IPS-15b (cell line): ENCODE data around the gene TBCK.

Experiments
- H3K27me3 ChIP-seq: one replicate; pipeline ENCODE4 v1.6.1; 2013; ENCODE audit warnings: low read length; ENCODE audit not compliant: control insufficient read depth, insufficient read depth
- H3K36me3 ChIP-seq: one replicate; pipeline ENCODE4 v1.6.1; 2013; ENCODE audit warnings: low read length; ENCODE audit not compliant: control insufficient read depth, insufficient read depth
- H3K4me1 ChIP-seq: one replicate; pipeline ENCODE4 v1.6.1; 2013; ENCODE audit warnings: mild to moderate bottlenecking, low read length; ENCODE audit not compliant: control insufficient read depth, insufficient read depth
- H3K4me3 ChIP-seq: one replicate; pipeline ENCODE4 v1.5.1; 2013; ENCODE audit warnings: low read depth, low read length
- H3K9ac ChIP-seq: one replicate; pipeline ENCODE4 v1.6.1; 2013; ENCODE audit warnings: low read depth, mild to moderate bottlenecking, low read length
- H3K9me3 ChIP-seq: one replicate; pipeline ENCODE4 v1.6.1; 2013; ENCODE audit warnings: mild to moderate bottlenecking, low read length; ENCODE audit not compliant: control insufficient read depth, insufficient read depth

TBCK gene

GRCh38 chr4:105996845-105997244, 319.2 kb downstream of the TBCK start:
- no peak overlapping the region for H3K9ac ChIP-seq

DNA sequence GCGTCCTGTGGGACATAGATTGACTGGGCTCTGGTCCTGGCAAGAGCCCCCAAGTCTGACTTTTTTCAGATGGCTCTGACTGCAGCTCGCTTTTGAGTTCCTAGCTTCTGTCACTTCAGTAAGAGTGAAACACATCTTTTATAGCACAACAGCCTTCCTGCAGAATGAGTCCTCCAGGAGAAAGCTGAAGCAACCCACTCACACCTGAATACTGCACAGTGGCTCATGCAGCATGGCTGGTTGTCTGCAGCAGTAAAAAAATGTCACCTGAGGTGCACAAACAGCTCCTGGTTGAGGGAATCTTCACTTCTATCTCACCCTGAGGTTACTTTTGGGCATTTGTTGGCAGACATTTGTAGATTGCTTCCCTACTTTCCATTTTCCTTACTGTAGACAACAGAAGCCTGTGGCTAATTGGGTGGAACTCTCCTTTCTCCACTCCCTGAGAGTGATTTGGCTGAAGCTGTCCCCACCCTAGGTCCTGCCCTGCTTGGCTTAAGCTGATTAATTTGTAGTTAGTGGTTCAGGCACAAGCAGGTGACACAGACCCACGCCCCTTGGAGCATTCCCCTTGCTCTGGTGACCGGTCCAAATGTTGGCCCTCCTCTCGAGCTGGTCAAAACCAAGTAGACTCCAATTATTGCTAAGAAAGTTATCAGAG, 321.0 kb downstream of the TBCK start:
- peaks cover 6% of the 10 kb centered on the region for H3K4me1 ChIP-seq
- H3K9ac ChIP-seq, result no peak overlapping the region
- no peaks in the 10 kb centered on the region for H3K9me3 ChIP-seq
- H3K4me3 ChIP-seq, result no peak overlapping the region
- no peaks in the 10 kb centered on the region for H3K27me3 ChIP-seq
- no peaks in the 10 kb centered on the region for H3K36me3 ChIP-seq

More at GRCh38 chr4:105996845-105997244, 319.2 kb downstream of the TBCK start:
- no peaks in the 10 kb centered on the region for H3K27me3 ChIP-seq
- no peak overlapping the region for H3K4me3 ChIP-seq
- peaks cover 6% of the 10 kb centered on the region for H3K4me1 ChIP-seq
- H3K36me3 ChIP-seq, result no peaks in the 10 kb centered on the region
- no peaks in the 10 kb centered on the region for H3K9me3 ChIP-seq

DNA sequence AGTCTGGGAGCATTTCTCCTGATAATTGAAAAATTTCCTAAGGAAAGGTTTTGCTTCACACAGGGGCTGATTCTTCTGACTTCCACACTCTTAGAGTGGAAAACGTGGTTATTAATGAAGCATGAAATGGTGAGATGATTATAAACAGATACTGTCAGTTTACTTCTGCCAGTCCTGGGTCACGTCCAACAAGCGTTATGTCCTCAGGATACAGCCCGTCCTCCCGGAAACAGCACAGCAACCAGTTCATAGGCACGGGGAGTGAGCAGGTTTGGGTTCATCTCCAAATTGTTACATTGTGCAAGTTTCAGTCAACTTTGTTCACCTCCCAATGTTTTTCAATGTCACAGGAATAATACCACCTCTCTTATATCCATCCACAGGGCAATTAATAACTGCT, 321.9 kb downstream of the TBCK start:
- no peak overlapping the region for H3K4me3 ChIP-seq
- no peaks in the 10 kb centered on the region for H3K27me3 ChIP-seq
- H3K36me3 ChIP-seq, result no peaks in the 10 kb centered on the region
- no peak overlapping the region for H3K9ac ChIP-seq
- no peaks in the 10 kb centered on the region for H3K9me3 ChIP-seq
- peaks cover 6% of the 10 kb centered on the region for H3K4me1 ChIP-seq

DNA sequence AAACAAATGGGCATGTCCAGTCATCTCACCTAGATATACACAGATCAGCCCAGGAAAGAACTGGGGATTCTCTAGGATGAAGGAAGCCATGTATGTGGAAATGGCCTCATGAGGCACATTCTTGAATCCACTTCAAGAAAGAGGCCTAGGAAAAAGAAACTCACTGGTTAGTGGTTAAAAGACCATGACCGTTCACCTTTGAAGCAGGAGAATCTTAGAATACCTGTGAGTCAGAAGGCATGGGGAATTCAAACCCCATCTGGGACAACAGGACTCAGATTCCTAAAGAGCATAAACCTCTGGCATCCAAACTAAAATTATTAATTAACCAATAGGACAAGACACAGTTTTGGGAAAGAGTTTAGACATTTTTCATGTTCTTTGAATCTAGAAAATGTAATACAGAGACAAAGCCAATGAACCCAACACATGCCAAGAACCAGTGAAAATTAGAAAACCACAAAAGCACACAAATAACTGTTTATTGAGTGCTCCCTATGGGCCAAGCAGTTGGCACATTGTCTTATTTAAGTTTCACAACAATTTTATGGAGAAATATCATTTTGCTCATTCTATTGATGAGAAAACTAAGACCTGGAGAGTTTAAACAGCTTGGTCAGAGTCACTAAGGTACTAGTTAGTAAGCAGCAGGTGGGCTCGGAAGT, 323.2 kb downstream of the TBCK start:
- Histone ChIP-seq H3K4me3 (no peak overlapping the region), H3K4me1 (no peaks in the 10 kb centered on the region), H3K27me3 (no peaks in the 10 kb centered on the region), H3K9ac (no peak overlapping the region), H3K9me3 (no peaks in the 10 kb centered on the region), H3K36me3 (no peaks in the 10 kb centered on the region)

DNA sequence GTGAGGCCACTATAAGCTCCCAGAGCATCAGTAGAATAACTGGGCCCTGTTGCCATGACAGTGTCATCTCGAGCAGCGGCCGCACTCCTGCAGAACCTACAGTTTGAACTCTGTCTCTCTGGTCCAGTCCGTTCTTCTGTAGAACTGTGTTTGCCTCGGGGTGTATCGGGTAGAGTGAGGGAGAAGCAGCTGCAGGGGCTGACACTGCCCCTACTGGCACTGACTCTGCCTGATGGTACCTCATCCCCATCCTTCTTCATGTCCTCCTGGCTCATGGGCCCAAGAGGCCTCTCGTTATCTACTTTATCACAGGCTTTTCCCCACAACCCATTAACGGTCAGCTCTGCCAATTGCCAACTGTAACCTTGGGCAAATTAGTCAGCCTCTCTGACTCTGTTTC, 324.3 kb downstream of the TBCK start:
- H3K9ac ChIP-seq, result no peak overlapping the region
- no peaks in the 10 kb centered on the region for H3K9me3 ChIP-seq
- H3K36me3 ChIP-seq, result no peaks in the 10 kb centered on the region
- H3K4me3 ChIP-seq, result no peak overlapping the region
- H3K4me1 ChIP-seq, result no peaks in the 10 kb centered on the region
- no peaks in the 10 kb centered on the region for H3K27me3 ChIP-seq
